ENCODE data around the gene SOWAHC.
"Not testable (repeated sequence)": the region's sequence is repeated elsewhere in the genome, so short reads cannot be mapped to it uniquely, and the experiment has no call there.

Gene SOWAHC, protein sequence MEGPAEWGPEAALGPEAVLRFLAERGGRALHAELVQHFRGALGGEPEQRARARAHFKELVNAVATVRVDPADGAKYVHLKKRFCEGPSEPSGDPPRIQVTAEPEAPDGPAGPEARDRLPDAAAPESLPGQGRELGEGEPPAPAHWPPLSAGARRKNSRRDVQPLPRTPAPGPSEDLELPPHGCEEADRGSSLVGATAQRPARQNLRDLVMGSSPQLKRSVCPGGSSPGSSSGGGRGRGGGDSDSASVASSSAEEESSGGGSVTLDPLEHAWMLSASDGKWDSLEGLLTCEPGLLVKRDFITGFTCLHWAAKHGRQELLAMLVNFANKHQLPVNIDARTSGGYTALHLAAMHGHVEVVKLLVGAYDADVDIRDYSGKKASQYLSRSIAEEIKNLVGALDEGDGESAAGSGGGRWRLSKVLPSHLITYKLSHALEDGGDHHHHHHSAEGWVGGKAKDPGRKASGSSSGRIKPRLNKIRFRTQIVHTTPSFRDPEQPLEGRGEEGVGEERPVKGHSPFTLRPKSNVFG

DNA sequence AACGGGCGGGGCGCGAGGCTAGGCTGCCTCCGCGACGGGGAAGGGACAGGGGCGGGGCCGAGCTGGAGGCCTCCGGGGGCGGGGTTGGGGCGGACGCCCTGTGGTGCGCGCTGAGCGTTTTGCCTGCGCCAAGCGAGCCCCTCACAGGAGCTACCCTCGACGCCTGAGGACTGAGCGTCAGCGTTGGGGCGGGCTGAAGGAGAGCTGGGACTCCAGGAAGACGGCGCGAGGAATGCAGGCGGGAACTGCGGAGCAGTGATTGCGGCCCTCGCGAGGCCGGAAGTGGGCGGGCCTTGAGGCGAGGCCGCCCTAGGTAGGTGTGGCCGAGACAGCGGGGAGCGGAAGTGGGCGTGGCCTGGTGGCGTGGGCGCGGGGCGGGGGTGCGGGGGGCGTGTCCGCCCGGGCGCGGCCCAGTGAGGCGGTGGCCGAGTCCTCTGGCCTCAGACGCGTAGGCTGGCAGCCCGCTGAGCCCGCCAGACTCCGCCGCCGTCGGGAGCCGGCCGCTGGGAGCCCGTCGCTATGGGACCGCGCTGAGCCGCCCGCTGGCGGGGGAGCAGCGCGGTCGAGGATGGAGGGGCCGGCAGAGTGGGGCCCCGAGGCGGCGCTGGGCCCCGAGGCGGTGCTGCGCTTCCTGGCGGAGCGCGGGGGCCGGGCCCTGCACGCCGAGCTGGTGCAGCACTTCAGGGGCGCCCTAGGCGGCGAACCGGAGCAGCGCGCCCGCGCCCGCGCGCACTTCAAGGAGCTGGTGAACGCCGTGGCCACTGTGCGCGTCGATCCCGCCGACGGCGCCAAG lies at the start of gene SOWAHC, which contains the start of gene SEPTIN10:
Gene SOWAHC (plus strand): TSS at position 443 of the 793 bp plus-strand sequence. CDS start 126 bp downstream, at position 569.
Gene SEPTIN10 (minus strand): TSS at position 45 of the 793 bp plus-strand sequence. CDS start 139 bp downstream, outside the sequence.
- peak; percentile 74 for DNase-seq (ENCODE audit: low spot score)

DNA sequence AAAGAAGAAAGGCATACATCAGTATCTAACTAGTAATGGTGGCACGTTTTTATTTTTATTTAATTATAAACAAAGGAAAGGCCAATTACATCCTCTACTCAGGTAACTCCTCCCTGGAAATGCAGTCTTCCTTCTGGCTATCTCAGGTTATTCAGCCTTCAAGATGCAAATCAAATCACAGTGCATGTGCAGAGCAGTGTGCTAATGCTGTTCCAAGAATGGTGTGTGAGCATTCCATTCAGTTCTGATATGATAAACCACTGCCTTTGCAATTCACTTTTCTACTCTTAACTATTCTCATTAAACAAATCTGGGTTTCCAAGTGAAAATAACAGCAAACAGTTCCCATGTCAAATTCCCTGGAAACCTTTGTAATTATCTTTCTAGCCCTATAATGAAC lies 38.8 kb upstream of the SOWAHC start:
- no peak for DNase-seq (ENCODE audit: low spot score)

DNA sequence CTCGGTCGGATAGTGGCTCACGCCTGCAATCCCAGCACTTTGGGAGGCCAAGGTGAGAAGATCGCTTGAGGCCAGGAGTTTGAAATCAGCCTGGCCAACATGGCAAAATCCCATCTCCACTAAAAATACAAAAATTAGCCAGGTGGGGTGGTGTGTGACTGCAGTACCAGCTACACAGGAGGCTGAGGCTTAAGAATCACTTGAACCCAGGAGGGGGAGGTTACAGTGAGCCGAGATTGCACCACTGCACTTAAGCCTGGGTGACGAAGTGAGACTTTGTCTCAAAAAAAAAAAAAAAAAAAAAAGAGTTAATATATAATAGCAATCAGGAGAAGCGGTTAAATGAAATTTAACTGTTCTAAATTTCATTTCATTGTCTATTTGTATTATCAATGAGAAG lies 36.5 kb upstream of the SOWAHC start:
- DNase-seq (ENCODE audit: low spot score) = not testable (repeated sequence)

DNA sequence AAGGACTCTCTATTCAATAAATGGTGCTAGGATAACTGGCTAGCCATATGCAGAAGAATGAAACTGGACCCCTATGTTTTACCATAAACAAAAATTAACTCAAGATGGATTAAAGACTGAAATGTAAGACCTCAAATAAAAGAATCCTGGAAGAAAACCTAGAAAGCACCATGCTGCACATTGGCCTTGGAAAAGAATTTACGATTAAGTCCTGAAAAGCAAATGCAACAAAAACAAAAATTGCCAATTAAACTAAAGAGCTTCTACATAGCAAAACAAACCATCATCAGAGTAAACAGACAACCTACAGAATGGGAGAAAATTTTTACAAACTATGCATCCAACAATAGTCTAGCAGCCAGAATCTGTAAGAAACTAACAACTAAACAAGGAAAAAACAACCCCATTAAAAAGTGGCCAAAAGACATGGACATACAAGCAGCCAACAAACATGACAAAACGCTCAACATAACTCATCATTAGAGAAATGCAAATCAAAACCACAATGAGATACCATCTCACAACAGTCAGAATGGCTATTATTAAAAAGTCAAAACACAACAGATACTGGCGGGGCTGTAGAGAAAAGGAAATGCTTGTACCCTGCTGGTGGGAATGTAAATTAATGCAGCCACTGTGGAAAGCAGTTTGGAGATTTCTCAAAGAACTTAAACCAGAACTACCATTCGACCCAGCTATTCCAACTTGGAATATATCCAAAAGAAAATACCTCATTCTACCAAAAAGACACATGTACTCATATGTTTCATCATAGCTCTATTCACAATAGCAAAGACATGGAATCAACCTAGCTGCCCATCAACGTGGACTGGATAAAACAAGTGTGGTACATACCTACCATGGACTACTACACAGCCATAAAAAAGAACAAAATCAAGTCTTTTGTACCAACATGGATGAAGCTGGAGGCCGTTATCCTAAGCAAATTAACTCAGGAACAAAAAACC lies 31.0 kb upstream of the SOWAHC start:
- no peak for DNase-seq (ENCODE audit: low spot score)

DNA sequence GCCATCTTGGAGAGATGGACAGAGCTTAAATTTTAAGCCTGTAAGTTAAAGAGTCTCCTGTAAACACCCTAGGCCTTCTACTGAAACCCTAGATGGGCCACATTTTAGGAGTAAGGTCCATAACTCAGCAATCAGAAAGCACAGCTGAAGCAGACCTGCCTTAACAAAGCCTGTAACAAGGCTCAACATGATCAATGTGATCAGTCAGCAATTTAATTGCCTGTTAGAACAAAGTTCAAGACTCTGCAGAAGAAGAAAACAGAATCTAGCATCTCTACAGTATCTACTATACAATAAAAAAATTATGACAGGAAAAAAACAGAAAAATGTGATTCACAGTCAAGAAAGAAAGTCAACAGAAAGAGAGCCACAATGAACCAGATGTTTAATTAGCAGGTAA lies 27.5 kb upstream of the SOWAHC start:
- DNase-seq (ENCODE audit: low spot score) = no peak

DNA sequence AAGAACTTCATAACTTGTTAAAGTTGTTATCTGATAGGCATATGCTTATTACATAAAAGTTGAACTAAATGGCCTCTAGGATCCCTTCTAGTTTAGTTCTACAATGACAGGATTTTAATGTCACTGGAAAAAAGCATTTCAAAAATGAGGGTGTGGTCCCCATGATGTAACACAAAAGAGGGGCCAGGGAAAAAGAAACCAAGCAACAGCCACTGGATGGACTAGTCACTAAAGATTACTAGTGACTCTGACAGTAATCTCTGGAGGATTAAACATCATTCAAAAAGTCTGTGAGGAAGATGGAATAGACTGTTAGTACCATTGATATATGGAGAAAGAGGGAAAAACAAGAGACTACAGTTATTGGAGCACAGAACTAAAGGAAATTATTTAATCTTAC lies 23.0 kb upstream of the SOWAHC start:
- no peak for DNase-seq (ENCODE audit: low spot score)

DNA sequence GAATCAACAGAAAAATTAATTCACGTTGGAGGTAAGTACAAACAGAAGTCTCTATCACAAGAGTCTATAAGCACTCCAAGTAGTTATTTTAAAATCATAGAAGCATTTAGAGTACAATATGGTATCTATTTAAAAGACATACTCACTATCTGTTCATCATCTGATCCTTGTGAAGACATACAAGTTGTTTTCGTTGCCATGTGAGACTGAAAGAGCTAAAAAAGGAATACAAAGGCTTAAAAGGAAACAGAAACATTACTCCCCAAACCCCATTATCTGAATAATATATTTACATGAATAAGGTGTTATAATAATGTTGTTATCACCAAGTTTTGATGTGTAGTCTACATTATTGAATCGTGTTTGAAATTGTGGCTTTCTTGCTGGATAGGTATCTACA lies 21.3 kb upstream of the SOWAHC start:
- DNase-seq (ENCODE audit: low spot score) = no peak

DNA sequence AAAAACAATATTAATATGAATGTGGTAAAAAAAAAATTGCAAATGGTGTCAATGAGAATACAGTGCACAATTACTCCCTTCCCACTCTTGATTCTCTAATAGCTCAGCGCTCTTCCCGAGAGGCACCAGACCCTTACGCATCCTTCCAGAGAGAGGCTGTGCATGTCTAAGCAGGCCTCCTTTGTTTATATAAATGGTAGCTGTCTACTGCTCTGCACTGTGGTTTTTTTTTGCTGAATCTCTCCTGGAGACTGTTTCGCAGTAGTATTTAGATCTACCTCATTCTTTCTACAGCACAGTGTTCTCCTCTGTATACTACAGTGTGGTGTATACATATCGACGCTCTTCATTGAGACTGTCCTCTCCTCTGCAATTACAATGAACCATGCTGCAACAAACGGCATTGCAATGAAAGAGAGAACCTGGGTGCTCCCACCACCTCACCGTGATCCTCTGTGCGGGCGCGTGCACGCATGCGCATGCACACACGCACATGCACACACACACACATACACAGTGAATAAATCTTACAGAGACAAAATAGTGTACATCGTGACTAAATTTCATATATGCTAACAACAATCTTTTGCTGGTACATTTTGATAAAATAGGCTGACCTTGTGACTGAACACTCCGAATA lies 19.8 kb upstream of the SOWAHC start:
- DNase-seq (ENCODE audit: low spot score) = no peak

DNA sequence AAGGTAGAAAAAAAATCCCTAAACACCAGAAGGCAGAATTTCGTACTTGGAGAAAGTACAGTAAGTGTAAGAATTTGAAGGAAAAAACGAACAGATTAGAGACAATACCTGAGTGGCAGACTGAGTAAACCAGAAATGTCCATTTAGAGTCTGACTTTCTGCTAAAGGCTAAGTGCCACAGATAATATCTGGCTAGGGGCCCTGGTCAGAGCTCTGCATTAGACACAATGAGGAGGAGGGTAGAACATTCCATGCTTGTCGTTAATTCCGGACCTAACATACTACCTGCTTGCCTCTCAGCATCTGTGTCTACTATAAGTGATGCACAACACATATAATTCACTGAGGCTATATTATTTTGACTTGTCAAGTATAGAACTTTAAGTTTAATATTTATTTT lies 18.5 kb upstream of the SOWAHC start:
- no peak for DNase-seq (ENCODE audit: low spot score)

DNA sequence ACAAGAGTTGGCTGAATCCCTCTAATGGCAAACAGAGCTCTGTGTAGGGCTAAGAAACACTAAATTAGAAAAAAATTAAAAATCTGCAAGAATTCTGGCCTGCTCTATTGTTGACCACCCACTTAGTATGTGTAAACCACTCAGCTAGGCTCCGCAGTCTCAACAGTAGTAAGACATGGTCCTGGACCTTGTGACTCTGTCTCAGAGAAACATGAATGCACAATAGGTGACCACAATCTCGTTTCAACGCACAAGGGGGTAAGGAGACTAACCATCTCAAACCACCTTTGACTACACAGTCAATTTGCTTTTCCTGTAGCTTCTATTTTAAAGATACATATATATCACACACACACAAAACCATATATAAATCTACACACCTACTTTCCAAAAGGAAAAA lies 16.9 kb upstream of the SOWAHC start:
- DNase-seq (ENCODE audit: low spot score) = no peak

DNA sequence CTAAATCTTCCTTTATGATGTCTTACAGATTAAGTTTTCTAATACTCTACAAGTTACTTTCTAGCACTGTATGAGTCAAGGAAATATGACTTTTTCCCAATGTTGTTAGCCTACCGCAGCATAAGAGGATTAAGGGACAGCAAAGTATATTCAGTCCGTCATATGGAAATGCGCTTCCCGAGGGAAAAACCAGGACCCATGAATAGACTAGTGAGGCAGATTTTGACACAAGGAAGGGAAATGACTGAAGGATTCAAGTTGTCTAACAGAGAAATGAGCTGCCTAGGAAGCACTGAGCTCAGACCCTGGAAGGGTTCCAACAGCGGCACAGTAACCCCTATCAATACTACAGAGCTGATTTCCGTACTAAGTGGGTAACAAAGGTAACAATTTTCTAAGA lies 12.4 kb upstream of the SOWAHC start:
- no peak for DNase-seq (ENCODE audit: low spot score)

DNA sequence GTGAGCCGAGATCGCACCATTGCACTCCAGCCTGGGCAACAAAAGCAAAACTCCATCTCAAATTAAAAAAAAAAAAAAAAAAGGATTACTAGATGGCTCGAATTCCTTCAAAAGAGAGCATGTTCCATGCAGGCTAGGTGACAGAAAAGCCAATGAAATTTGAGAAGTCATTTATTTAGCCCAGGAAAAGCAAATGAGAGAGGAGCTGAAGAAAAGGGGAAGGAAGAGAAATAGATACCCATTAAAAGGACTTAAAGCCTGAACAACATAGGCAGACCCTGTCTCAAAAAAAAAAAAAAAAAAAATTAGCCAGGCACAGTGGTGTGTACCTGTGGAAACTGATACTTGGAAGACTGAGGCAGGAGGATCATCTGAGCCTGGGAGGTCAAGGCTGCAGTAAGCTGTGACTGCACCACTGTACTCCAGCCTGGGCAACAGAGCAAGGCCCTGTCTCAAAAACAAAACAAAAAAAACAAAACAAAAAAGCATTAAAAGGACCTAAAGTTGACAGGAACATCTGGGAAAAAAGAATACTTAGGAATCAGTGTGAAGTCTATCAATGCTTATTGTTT lies 11.5 kb upstream of the SOWAHC start:
- DNase-seq (ENCODE audit: low spot score) = no peak

DNA sequence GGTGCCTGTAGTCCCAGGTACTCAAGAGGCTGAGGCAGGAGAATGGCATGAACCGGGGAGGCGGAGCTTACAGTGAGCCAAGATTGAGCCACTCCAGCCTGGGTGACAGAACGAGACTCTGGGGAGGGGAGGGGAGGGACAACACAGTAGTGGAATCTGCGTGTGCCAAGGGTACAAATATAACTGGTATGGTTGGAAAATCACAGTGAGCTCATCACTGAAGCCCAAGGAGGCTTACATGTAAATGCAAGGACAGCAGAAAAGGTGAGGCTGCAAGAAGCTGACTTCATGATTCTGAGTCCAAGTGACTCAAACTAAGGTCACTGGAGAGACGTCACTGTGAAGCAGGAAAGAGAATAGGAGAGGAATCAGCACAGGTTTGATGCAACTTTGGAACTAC lies 9.6 kb upstream of the SOWAHC start:
- no peak for DNase-seq (ENCODE audit: low spot score)

DNA sequence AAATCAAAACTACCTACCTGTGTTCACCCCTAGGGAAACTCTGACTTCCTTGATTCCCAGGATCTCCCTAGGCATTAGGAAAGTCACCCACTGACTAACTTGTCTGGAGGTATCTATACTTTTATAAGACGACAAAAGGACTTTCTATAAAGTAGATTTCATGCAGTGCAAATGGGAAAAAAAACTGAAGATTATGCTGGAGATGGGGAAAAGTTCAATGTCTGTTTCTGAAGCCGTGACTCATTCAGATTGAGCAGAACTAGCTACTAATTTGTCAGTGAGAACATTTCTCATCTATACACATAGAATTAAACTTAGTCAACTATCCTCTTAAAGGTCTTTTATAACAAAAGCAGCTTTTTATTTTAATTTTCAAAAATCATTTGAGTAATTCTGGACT lies 6.4 kb upstream of the SOWAHC start:
- no peak for DNase-seq (ENCODE audit: low spot score)

DNA sequence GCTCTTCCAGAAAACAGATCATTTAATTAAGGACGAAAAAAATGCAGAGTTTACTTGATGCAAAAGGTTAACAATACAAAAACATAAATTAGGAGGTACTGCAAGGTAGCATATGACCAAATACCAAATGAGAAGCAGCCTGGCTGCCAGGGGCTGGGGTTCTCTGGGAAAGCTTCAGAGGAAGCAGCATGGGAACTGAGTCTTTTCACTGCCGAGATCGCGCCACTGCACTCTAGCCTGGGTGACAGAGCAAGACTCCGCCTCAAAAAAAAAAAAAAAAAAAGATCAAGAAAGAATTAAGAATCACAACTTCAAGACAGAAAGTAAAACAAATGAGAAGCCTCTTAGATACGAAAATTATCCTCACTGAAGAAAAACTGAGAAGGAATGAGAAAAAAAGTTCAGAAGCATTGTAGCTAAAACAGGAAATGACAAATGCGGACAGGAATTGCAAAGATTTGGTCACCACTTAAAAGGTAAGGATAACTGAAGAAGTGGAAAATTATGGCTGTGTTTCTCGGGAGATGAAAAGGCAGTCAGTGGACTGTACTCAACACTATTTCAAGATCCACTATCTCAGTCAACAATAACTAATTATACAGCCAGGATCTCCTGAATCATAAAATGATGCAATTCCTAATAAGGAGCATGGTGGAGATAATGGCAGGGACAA lies 4.7 kb upstream of the SOWAHC start:
- no peak for DNase-seq (ENCODE audit: low spot score)

DNA sequence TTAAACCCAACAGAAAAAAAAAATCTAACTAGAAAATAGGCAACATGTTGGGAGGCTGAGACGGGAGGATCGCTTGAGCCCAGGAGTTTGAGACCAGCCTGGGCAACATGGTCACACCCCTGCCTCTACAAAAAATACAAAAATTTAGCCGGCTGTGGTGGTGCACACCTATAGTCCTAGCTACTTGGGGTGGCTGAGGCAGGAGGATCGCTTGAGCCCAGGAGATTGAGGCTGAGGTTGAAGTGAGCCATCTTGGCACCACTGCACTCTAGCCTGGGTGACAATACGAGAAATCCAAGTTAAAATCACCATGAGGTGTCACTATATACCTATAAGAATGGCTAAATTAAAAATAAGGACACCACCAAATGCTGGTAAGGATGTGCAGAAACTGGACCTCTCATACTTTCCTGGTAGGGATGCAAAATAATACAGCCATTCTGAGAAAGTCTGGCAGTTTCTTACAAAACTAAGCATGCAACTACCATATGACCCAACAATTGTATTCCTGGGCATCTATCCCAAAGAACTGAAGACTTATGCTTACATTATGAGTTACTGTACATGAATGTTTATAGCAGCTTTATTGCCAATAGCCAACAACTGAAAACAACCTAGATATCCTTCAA lies 2.6 kb upstream of the SOWAHC start:
- no peak for DNase-seq (ENCODE audit: low spot score)

DNA sequence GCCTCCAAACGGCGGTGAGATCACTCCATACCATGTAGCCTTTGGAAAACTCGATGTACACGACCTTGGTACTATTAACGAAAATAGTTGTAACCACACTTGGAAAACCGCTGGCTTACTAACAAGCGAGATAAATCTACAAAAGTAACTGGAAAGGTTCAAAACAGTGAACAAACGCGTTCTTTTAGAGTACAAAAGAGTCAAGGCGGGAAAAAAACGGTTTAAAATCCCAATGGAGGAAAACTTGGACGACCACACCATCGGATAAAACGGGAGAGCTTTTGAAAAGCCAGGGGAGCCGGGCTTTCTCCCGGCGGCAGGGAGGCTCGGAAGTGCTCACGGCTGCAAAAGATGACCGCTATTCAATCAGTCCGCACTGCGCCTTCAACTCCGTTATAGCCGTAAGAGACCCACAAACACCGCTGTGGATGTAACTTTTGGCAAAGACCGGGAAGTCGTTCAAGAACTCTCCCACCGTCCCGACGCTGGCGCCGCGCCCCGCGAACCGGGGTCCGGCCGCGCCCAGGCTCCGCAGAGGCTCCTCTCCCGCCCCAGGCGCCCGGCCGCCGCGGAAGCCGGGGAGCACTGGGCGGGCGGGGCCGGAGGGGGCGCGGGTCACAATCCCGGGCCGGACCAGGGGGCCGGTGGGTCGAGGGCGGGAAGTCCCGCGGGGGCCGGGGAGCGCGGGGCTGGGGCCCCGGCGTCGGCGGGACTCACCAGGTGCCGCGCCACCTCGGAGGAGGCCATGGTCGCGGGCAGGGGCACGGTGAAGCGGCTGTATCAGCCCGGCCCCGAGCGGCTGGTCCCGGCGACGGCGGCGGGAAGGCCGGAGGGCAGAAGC lies 863 bp upstream of the SOWAHC start:
- DNase-seq (ENCODE audit: low spot score) = peak; percentile 43

DNA sequence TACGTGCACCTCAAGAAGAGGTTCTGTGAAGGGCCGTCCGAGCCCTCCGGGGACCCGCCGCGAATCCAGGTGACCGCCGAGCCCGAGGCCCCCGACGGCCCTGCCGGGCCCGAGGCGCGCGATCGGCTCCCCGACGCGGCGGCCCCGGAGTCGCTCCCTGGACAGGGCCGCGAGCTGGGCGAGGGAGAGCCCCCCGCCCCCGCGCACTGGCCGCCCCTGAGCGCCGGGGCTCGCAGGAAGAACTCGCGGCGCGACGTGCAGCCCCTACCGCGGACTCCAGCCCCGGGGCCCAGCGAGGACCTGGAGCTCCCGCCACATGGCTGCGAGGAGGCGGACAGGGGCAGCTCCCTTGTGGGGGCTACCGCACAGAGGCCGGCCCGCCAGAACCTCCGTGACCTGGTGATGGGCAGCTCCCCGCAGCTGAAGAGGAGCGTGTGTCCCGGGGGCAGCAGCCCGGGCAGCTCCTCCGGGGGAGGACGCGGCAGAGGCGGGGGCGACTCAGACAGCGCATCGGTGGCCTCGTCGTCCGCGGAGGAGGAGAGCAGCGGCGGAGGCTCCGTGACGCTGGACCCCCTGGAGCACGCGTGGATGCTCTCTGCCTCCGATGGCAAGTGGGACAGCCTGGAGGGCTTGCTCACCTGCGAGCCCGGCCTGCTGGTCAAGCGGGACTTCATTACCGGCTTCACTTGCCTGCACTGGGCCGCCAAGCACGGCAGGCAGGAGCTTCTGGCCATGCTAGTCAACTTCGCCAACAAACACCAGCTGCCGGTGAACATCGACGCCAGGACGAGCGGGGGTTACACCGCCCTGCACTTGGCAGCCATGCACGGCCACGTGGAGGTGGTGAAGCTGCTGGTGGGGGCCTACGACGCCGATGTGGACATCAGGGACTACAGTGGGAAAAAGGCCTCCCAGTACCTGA lies 812 bp downstream of the SOWAHC start:
- DNase-seq (ENCODE audit: low spot score) = no peak
